ENCODE results near the gene HOXD9. TPM values are rescaled to one million over a fixed set of nuclear protein-coding genes. Genes with fewer than 3 reads are reported as not detected.

Gene HOXD9
- total and polyA plus RNA-seq, 2 of the 8 experiments (the other 6 are each of a cell fraction or from before 2014, with no cell fraction given): not detected

DNA sequence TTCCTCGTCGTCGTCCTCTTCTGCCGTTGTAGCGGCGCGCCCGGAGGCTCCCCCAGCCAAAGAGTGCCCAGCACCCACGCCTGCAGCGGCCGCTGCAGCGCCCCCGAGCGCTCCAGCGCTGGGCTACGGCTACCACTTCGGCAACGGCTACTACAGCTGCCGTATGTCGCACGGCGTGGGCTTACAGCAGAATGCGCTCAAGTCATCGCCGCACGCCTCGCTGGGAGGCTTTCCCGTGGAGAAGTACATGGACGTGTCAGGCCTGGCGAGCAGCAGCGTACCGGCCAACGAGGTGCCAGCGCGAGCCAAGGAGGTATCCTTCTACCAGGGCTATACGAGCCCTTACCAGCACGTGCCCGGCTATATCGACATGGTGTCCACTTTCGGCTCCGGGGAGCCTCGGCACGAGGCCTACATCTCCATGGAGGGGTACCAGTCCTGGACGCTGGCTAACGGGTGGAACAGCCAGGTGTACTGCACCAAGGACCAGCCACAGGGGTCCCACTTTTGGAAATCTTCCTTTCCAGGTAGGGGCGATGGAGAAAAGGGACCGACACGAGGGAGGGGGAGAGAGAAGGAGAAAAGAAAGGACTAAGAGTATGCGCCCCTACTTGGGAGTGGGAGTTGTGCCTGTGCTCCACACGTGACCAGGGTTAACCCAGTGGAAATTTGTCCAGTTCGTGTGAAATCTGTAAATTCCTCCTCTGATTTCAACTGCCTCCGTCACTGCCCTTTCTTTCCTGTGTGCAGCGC, 29.2 kb upstream of the HOXD9 start:
- H3K9ac ChIP-seq (replicated peaks in 1 of 4; ENCODE audit: extremely low read depth in 1 of 4, low read depth in 3 of 4, low read length in 3 of 4): no peak overlapping the region
- H2AK5ac ChIP-seq (ENCODE audit: low read depth, low read length): no peak overlapping the region; the same call in 1 of the 2 replicates
- peaks cover 0 to 20% (median 11%) of the 10 kb centered on the region in 4 experiments; a peak in 6 of 7 replicates for H3K4me1 ChIP-seq (replicated peaks in 1 of 4; ENCODE audit: control insufficient read depth in 3 of 4, insufficient read depth in 4 of 4, low read length in 3 of 4)
- H4K5ac ChIP-seq (ENCODE audit: insufficient read length, low read depth, low read length): no peak overlapping the region
- peak overlapping the region; percentile 32; the same call in 1 of the 2 replicates for H2BK5ac ChIP-seq (ENCODE audit: low read depth, low read length)
- no peak overlapping the region for H2AFZ ChIP-seq (ENCODE audit: low read length)
- no peak for FAIRE-seq
- POLR2A ChIA-PET (ENCODE audit: partially characterized antibody): interaction anchor here (1.0 to 2.1 kb wide), 3 partner anchors 11 to 12 kb away, joined by 4 to 7 read pairs (median 6); no protein-coding TSS in a partner anchor
- H2BK20ac ChIP-seq (ENCODE audit: low read length): peak overlapping the region; percentile 97
- H3K4me2 ChIP-seq (ENCODE audit: insufficient read depth in 1 of 2, low read depth in 2 of 2, low read length in 2 of 2): peak overlapping the region; percentile 65 to 66
- H3K27me3 ChIP-seq (replicated peaks in 1 of 4; ENCODE audit: control insufficient read depth in 3 of 4, extremely low read depth in 1 of 4, insufficient read depth in 3 of 4, low read length in 3 of 4): peaks cover 79 to 98% (median 91%) of the 10 kb centered on the region in 4 experiments
- H3K4me3 ChIP-seq (ENCODE audit: extremely low read depth in 1 of 4, insufficient read depth in 2 of 4, low read depth in 3 of 4, low read length in 4 of 4): peak overlapping the region in 2 of 4 experiments; percentile 6 to 51; a peak in 4 of 8 replicates
- H2BK120ac ChIP-seq (replicated peaks; ENCODE audit: low read depth, low read length): no peak overlapping the region
- no peak overlapping the region for H3K27ac ChIP-seq (ENCODE audit: low read depth, low read length)
- DNase-seq (ENCODE audit: low read depth in 1 of 2, low spot score in 2 of 2): peak in 1 of 2 experiments; percentile 72
- no peaks in the 10 kb centered on the region for H3K79me2 ChIP-seq (ENCODE audit: control insufficient read depth in 1 of 2, insufficient read depth in 2 of 2, low read length in 2 of 2)
- no peaks in the 10 kb centered on the region for H3K79me1 ChIP-seq (ENCODE audit: low read depth, low read length)
- H3K23me2 ChIP-seq (ENCODE audit: low read depth, low read length): peaks cover 6% of the 10 kb centered on the region
- peak overlapping the region; percentile 97; the same call in 1 of the 2 replicates for H2BK15ac ChIP-seq (ENCODE audit: low read length)
- H2BK12ac ChIP-seq (ENCODE audit: low read depth, low read length): peak overlapping the region; percentile 85; the same call in 1 of the 2 replicates
- peaks cover 0 to 5% (median 0%) of the 10 kb centered on the region in 4 experiments; a peak in 1 of 8 replicates for H3K36me3 ChIP-seq (ENCODE audit: control insufficient read depth in 2 of 4, insufficient read depth in 4 of 4, low read length in 3 of 4)
- no peaks in the 10 kb centered on the region; a peak in 1 of 4 replicates for H3K9me3 ChIP-seq (ENCODE audit: insufficient read depth in 2 of 2, low read depth in 1 of 2, low read length in 1 of 2)
- H3K18ac ChIP-seq (ENCODE audit: extremely low read depth, low read length): peak overlapping the region; percentile 75; the same call in 1 of the 2 replicates
- H4K20me1 ChIP-seq (replicated peaks in 1 of 2; ENCODE audit: control insufficient read depth in 1 of 2, insufficient read depth in 2 of 2, low read length in 2 of 2): peaks cover 21 to 36% of the 10 kb centered on the region in 2 experiments
- no peak overlapping the region for H3K56ac ChIP-seq (replicated peaks; ENCODE audit: insufficient read length, low read depth, low read length)
- WGBS, 2 experiments (ENCODE audit: extremely low coverage in 1 of 2, insufficient coverage in 1 of 2, insufficient read length in 1 of 2, insufficient replicate concordance in 2 of 2, low coverage in 1 of 2, low lambda C conversion rate in 2 of 2, missing lambda C conversion rate in 1 of 2): 5% methylated on average over 42 of the region's 53 CpGs; no CpG with 5 or more reads in 1 of the 2 experiments
- no peak overlapping the region for H3K14ac ChIP-seq (ENCODE audit: insufficient read length)
- peak overlapping the region; percentile 40; the same call in 1 of the 2 replicates for H4K8ac ChIP-seq (ENCODE audit: extremely low read depth, insufficient read depth, low read length)
- H3K23ac ChIP-seq (ENCODE audit: insufficient read length): no peak overlapping the region
- H4K91ac ChIP-seq (replicated peaks; ENCODE audit: insufficient read length, low read length): no peak overlapping the region
- CTCF ChIA-PET (ENCODE audit: partially characterized antibody): interaction anchor here (0.6 to 6.5 kb wide), 8 partner anchors 11 to 1630 kb away, joined by 3 to 130 read pairs (median 4); partner anchors contain the start of gene EVX2
- no peak overlapping the region for H3K4ac ChIP-seq (replicated peaks; ENCODE audit: insufficient read length, low read depth, low read length)
- TF ChIP-seq KDM4A (IDR thresholded peaks at IDR 0.05; ENCODE audit: low read depth, low read length, severe bottlenecking) (peak; percentile 88), KDM1A (IDR thresholded peaks at IDR 0.05; ENCODE audit: borderline replicate concordance, low read length) (no peak), TEAD4 (IDR thresholded peaks at IDR 0.05; ENCODE audit: low read depth, low read length) (no peak), HDAC6 (IDR thresholded peaks at IDR 0.05; ENCODE audit: low read depth, low read length) (no peak), CTBP2 (IDR thresholded peaks at IDR 0.05; ENCODE audit: borderline replicate concordance, insufficient read depth, insufficient read length, low read length) (peak; percentile 10)
- TF ChIP-seq, protein P1, sequence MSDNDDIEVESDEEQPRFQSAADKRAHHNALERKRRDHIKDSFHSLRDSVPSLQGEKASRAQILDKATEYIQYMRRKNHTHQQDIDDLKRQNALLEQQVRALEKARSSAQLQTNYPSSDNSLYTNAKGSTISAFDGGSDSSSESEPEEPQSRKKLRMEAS (IDR thresholded peaks at IDR 0.05): peak; percentile 97
- TF ChIP-seq, protein P2, sequence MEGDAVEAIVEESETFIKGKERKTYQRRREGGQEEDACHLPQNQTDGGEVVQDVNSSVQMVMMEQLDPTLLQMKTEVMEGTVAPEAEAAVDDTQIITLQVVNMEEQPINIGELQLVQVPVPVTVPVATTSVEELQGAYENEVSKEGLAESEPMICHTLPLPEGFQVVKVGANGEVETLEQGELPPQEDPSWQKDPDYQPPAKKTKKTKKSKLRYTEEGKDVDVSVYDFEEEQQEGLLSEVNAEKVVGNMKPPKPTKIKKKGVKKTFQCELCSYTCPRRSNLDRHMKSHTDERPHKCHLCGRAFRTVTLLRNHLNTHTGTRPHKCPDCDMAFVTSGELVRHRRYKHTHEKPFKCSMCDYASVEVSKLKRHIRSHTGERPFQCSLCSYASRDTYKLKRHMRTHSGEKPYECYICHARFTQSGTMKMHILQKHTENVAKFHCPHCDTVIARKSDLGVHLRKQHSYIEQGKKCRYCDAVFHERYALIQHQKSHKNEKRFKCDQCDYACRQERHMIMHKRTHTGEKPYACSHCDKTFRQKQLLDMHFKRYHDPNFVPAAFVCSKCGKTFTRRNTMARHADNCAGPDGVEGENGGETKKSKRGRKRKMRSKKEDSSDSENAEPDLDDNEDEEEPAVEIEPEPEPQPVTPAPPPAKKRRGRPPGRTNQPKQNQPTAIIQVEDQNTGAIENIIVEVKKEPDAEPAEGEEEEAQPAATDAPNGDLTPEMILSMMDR (IDR thresholded peaks at IDR 0.05; ENCODE audit: control extremely low read depth in 1 of 3, insufficient read depth in 1 of 3, low read depth in 1 of 3, low read length in 3 of 3): peak in 1 of 3 experiments; percentile 11; a peak in 1 of 4 replicates
